ENCODE results near the gene RBM33.

The RBM33 gene

GRCh38 chr7:155724327-155725005 lies 80.0 kb downstream of the RBM33 start:
- no peak for DNase-seq (ENCODE audit: low read depth)

DNA sequence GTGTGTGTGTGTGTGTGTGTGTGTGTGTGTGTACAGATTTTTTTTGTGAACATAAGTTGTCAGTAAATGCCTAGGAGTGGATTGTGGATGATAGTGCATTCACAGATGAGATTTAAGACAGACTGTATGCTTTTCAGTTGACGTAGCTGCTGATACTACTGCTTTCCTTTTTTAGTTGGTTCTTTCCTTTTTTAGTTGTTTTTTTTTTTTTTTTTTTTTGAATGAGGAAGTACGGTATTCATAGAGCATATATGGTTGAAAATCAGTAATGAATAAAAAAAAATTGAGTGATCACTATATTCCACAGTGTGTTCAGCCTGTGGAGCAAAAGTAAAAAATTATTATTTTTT lies 80.5 kb downstream of the RBM33 start:
- no peak for DNase-seq (ENCODE audit: low read depth)

- DNase-seq (ENCODE audit: low read depth): no peak
Measured at GRCh38 chr7:155727616-155728015, 83.2 kb downstream of the RBM33 start.

DNA sequence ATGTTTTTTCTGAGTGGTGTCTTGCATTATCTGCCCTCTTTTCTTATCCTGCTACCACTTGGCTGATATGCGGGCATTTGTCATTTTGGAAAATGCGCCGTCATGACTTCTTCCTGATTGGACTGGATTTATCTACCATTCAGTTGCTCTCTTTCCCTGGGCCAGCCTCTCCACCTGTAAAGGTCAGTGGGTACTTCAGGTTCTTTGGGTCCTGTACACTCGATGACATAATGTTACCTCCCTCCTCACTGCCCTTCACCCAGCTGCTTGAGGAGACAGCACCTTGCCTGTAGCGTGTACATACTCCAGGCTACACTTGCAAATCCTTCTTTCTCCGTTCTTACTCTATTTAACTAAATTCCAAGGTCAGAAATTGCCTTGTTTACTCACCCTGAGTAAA lies 83.7 kb downstream of the RBM33 start:
- DNase-seq (ENCODE audit: low read depth): no peak

DNA sequence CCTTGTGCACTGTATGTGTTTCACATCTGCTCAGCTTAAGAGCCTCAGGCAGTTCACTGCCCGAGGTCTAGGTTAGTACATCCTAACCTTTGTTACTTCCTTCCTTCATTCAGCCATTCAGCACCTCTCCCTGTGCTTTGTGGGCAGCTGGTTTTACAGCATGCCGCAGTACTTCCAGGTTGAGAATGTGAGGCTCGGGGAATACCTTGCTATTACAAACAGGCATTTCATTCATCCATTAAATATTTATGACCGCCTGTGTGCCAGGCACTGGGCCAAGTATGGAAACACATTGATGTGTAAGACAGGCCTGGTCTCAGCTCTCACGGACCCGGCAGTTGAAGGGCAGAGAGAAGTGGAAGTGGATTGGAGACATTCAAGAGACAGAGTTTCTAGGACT lies 85.4 kb downstream of the RBM33 start:
- no peak for DNase-seq (ENCODE audit: low read depth)

GRCh38 chr7:155731380-155731779 lies 86.9 kb downstream of the RBM33 start:
- no peak for DNase-seq (ENCODE audit: low read depth)

DNA sequence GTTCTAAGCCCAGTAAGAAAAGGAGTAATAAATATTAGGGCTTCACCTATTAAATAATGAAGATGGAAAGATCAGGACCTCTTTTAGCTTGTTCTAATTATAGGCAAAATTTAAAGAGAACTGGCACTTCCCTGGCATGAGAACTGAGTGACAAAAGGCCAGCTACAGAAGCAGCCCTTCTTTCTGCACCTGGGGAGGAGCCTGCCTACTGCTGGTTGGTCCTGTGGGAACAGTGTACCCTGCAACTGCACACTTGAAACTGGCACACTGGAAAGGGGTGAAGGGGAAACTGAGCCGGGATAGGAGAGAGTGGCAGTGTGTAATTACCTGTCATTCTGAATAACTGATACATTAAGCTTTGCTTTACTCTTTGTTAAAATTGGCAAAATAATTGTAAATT lies 87.4 kb downstream of the RBM33 start:
- no peak for DNase-seq (ENCODE audit: low read depth)

GRCh38 chr7:155732286-155732685 lies 87.8 kb downstream of the RBM33 start:
- DNase-seq (ENCODE audit: low read depth): no peak

DNA sequence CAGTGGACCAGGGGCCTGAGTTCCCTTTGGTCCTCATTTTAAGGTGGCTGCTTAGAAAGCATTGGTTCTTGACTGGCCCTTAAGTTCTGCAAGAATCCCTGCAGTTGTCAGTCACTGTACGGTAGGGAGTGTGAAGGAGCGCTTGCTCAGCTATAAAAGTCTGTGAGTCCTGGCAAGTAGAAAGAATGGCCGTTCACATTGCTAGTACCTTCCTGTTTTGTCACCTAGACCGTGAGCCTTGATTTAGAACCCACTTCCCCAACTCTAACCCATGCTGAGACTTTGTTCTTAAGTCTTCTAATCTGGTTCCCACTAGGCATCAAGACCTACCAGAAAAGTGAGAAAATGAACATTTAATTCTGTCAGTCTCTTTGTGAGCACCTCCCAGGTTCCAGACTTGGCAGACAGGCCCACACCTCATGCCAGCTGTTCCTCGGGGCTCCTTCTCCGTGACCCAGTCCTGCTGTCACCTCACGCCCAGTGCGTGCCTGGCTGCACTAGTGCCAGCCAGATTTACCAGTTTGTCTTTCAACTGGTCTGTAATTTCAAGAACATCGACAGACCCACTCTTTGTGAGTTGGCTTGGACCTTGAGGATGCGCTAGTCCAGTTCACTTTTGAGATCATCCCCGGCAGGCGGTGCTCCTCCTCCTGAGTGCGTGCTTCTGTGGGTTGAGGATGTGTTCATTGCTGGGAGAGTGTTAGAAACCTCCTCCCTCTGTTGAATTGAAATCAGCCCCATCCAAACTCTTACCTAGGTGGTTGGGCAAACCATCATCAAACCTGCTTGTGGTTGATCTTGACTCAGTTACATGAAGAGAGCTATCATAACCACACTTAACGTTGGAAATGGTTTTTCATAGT lies 89.4 kb downstream of the RBM33 start:
- DNase-seq (ENCODE audit: low read depth): no peak

GRCh38 chr7:155734445-155734809 lies 90.0 kb downstream of the RBM33 start:
- DNase-seq (ENCODE audit: low read depth): no peak

DNA sequence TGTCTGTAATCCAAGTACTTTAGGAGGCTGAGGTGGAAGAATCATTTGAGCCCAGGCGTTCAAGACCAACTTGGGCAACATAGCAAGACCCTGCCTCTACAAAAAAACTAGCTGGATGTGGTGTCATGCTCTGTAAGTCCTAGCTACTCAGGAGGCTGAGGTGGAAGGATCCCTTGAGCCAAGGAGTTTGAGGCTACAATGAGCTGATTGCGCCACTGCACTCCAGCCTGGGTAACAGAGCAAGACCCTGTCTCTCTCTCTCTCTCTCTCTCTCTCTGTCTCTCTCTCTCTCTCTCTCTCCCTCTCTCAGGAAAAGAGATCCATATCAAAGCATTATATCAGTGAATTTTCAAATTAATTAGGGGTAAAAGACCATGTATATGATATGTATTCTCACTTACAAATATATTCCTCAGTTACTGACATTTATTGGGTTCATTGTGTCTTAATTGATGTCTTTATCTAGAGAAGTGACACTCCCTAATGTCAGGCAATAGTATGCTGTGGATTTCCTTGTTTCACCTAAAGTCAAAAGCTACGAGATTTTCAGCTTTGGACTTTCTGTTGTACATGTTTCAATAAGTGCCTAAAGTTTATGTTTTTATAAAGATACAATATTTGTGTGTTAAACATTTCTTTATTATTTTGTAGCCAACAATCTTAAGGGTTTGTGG lies 91.1 kb downstream of the RBM33 start:
- no peak for DNase-seq (ENCODE audit: low read depth)

DNA sequence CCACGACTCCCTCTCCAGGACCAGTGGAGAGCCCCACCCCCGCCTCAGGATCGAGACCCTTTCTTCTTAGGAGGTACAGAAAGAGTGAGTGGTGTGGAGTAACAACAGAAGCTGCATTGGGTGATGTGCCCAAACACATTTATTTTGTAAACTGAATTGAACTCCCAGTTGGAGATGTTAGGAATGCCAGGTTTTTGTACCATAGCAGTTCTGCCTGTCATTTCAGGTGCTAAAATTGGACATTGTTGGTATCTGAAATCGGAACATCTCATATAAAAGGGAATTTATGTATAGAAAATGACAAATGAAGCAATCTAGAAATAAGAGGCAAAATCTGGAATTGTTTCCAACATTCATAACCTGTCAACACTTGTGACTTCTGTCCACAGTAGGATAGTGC lies 93.1 kb downstream of the RBM33 start:
- no peak for DNase-seq (ENCODE audit: low read depth)

DNA sequence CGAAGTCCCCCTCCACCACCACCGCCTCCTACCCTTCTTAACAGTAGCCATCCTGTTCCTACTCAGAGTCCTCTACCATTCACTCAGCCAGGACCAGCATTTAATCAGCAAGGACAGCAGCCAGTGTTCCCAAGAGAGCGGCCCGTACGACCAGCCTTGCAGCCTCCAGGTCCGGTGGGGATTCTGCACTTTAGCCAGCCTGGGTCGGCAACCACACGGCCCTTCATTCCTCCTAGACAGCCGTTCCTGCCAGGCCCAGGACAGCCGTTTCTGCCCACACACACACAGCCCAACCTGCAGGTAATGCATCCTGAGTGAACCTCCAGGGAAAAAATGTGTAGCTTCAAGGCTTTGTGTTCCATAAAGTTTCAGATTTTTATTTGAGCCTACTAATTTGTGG lies 93.6 kb downstream of the RBM33 start:
- no peak for DNase-seq (ENCODE audit: low read depth)

DNA sequence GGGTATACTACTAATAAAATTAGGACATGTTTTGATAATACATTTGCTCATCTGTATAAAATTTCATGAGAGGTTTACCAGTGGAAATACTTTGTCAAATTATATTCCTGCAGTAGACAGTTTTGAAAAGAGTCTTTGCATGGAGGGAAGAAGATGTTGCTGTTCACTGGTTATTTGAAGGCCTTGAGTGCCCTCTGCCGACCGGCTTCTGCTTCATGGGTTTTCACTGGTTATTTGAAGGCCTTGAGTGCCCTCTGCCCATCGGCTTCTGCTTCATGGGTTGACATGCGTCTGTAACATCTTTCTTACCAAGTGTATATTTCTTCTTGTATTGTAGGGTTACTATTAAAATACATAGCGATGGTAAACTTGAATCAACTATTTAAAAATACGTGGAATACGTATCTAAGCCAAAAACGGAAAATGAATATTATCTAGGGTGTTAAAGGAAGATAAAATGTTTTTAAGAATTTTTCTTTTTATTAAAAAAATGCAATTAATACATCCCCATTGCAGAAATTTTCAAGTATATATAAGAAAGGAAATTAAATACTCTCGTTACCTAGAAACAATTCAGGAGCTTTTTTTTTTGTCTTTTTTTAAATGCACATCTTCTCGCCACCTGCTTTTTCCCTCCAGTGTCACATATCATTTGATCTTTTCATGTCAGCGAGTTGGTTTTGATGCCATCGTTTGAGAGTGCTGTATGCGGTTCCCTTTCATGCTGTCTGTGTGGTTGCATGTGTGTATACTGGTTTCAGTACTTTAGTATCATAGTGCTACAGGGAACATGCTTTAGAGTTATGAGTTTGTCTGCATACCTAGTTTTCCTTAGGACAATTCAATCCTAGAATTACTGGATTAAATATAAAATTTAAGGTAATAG lies 94.4 kb downstream of the RBM33 start:
- peak; percentile 53 for DNase-seq (ENCODE audit: low read depth)

- DNase-seq (ENCODE audit: low read depth): no peak
Measured at GRCh38 chr7:155739538-155740143, 95.2 kb downstream of the RBM33 start.

- no peak for DNase-seq (ENCODE audit: low read depth)
Measured at GRCh38 chr7:155741082-155741481, 96.6 kb downstream of the RBM33 start.

GRCh38 chr7:155741805-155742204 lies 97.3 kb downstream of the RBM33 start:
- no peak for DNase-seq (ENCODE audit: low read depth)

GRCh38 chr7:155743177-155743576 lies 98.7 kb downstream of the RBM33 start:
- no peak for DNase-seq (ENCODE audit: low read depth)

DNA sequence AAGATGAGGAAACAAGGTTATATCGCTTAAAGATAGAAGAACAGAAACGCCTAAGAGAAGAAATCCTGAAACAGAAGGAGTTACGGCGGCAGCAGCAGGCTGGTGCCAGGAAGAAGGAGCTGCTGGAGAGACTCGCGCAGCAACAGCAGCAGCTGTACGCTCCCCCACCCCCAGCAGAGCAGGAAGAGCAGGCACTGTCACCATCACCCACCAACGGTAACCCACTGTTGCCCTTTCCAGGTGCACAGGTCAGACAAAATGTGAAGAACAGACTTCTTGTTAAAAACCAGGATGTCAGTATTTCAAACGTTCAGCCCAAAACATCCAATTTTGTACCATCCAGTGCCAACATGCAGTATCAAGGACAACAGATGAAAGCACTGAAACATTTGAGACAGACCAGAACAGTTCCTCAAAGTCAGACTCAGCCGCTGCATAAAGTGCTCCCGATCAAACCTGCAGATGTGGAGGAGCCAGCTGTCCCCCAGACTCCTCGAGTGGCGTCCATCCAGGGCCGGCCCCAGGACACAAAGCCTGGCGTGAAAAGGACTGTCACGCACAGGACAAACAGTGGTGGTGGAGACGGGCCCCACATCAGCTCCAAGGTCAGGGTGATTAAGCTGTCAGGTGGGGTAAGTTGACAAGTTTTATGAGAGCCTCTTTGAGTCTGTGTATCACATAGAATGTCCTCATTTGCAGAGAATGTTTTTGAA lies 100.7 kb downstream of the RBM33 start:
- DNase-seq (ENCODE audit: low read depth): no peak

DNA sequence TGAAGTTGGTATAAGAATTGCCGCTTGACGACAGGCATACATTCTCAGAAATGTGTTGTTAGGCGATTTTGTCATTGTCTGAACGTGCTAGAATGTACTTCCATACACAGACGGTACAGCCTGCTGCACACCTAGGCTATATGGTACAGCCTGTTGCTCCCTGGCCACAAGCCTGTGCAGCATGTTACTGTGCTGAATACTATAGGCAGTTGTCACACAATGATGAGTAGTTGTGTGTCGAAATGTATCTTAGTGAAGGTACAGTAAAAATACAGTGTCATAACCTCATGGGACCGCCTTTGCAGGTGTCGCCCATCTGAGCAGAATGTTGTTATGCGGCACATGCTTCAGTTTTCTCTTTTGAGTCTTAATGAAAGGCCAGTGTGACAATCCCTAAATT lies 101.3 kb downstream of the RBM33 start:
- no peak for DNase-seq (ENCODE audit: low read depth)

GRCh38 chr7:155746188-155746587 lies 101.7 kb downstream of the RBM33 start:
- no peak for DNase-seq (ENCODE audit: low read depth)
